Activated CD8-positive, alpha-beta T cell treated with anti-CD3 and anti-CD28 coated beads for 36 hours (primary cell): ENCODE measurements around the gene COL13A1. TPM values are rescaled to one million over a fixed set of nuclear protein-coding genes. Genes with fewer than 3 reads are reported as not detected.

Experiments
- ATAC-seq: fragments of 200-7000 bp; cut with Tn5 transposase; one replicate; pipeline ENCODE4 v1.10.0; 2021; ENCODE audit warnings: mild to moderate bottlenecking, moderate library complexity
- CTCF ChIA-PET: fragments of 350-600 bp; sonication (Branson Sonifier 250); formaldehyde crosslinking; loops from one replicate; lab custom pipeline; 2021; ENCODE audit warnings: antibody characterized with exemption; lab: Charles Lee
- POLR2A ChIA-PET: fragments of 350-600 bp; sonication (Branson Sonifier 250); formaldehyde crosslinking; loops from one replicate; lab custom pipeline; 2021; ENCODE audit warnings: antibody characterized with exemption; lab: Charles Lee
- DNase-seq: peaks from one replicate; pipeline ENCODE4 v3.0.0-alpha.2; 2020
- H3K27ac Mint-ChIP-seq: one replicate; pipeline ENCODE4 v1.8.0; 2021; ENCODE audit warnings: mild to moderate bottlenecking, mixed read lengths
- H3K27me3 Mint-ChIP-seq: one replicate; pipeline ENCODE4 v1.8.0; 2021; ENCODE audit warnings: mixed read lengths
- H3K36me3 Mint-ChIP-seq: one replicate; pipeline ENCODE4 v1.8.0; 2021; ENCODE audit warnings: low read depth, mixed read lengths
- H3K4me1 Mint-ChIP-seq: one replicate; pipeline ENCODE4 v1.8.0; 2021; ENCODE audit warnings: low read depth, mixed read lengths
- H3K4me3 Mint-ChIP-seq: one replicate; pipeline ENCODE4 v1.8.0; 2021; ENCODE audit warnings: mild to moderate bottlenecking, moderate library complexity, mixed read lengths
- H3K9me3 Mint-ChIP-seq: one replicate; pipeline ENCODE4 v1.8.0; 2021; ENCODE audit warnings: mixed read lengths
- intact Hi-C: fragments of 100-400 bp; cut with micrococcal nuclease; formaldehyde crosslinking; loops from one replicate; pipeline ENCODE4 v1.10.0; 2022
- total RNA-seq, 2 experiments: library from RNA; stranded (reverse); gene quantifications; one replicate each; pipeline ENCODE4 v1.2.3, GENCODE V29; 2021
- TF ChIP-seq, protein P1 (sequence below): fragments of 200-600 bp; IDR thresholded peaks from one replicate; pipeline ENCODE4 v1.8.0; 2022; ENCODE audit warnings: antibody characterized with exemption, mild to moderate bottlenecking

Gene COL13A1
- total RNA-seq, 2 experiments from 2014 or later: not detected

DNA sequence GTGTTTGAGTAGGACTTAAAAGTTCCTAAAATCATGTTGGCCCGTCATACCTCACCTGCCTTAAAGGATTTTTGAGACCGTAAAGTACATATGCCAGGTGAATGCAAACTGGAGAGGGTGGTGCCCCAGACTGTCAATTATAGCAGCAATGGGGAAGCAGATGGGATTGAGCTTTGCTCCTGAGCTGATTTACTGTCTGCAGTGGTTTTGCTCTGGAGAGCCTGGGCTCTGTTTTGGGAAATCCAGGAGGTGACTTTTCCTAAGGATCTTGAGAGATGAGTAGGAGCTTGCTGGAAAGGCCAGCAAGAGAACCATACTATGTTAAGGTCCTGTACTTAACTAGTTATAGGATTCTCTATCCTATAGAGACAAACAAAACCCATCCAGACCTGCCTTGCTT is 43.0 kb downstream of the COL13A1 start:
- DNase-seq (no peak), ATAC-seq (no peak)
- Mint-ChIP-seq H3K27ac (no peak overlapping the region), H3K4me3 (no peak overlapping the region), H3K9me3 (no peaks in the 10 kb centered on the region), H3K4me1 (peaks cover 12% of the 10 kb centered on the region), H3K27me3 (peaks cover 17% of the 10 kb centered on the region), H3K36me3 (no peaks in the 10 kb centered on the region)
- POLR2A ChIA-PET: no interaction called here
- TF ChIP-seq, protein P1, sequence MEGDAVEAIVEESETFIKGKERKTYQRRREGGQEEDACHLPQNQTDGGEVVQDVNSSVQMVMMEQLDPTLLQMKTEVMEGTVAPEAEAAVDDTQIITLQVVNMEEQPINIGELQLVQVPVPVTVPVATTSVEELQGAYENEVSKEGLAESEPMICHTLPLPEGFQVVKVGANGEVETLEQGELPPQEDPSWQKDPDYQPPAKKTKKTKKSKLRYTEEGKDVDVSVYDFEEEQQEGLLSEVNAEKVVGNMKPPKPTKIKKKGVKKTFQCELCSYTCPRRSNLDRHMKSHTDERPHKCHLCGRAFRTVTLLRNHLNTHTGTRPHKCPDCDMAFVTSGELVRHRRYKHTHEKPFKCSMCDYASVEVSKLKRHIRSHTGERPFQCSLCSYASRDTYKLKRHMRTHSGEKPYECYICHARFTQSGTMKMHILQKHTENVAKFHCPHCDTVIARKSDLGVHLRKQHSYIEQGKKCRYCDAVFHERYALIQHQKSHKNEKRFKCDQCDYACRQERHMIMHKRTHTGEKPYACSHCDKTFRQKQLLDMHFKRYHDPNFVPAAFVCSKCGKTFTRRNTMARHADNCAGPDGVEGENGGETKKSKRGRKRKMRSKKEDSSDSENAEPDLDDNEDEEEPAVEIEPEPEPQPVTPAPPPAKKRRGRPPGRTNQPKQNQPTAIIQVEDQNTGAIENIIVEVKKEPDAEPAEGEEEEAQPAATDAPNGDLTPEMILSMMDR: no peak
- CTCF ChIA-PET: no interaction called here
- intact Hi-C loops: no loop called here

DNA sequence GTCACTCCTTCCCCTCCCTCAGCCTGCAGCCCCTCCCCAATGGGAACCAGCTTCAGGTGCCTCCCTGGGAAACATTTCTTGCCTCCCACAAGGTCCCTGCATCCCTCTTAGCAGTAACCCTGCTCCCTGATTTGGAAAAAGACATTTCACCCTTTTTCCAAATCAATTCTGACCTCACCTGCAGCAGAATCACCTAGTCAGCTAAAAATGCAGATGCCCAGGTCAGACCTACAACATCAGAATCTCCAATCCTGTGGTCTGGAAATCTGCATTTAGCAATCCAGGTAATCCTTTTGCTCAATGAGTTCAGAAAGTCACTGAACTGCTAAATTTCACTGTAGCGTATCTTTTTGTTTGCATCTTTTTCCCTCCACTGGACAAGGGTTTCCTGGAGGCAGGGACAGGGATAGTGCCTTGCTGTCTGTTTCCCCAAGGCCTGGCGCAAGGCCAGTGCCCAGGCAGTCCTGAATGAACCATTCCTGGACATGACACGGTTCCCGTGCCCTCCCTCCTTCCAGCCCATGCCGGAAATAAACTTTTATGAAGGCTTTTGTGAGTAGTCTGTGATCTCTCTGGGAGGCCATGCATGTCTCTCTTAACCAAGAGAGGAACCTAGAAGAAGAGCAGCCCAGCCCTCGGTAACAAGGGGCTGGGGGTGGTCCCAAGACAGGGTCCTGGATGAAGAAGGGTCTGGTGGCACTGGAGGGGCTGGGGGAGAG is 44.0 kb downstream of the COL13A1 start:
- ATAC-seq: no peak
- Mint-ChIP-seq H3K27ac (no peak overlapping the region), H3K9me3 (no peaks in the 10 kb centered on the region), H3K27me3 (peaks cover 17% of the 10 kb centered on the region), H3K4me1 (peaks cover 12% of the 10 kb centered on the region), H3K36me3 (no peaks in the 10 kb centered on the region), H3K4me3 (no peak overlapping the region)
- no peak for DNase-seq
- POLR2A ChIA-PET: no interaction called here
- intact Hi-C loops: no loop called here
- TF ChIP-seq, protein P1: no peak
- CTCF ChIA-PET: no interaction called here

GRCh38 chr10:69846293-69846921 is 44.7 kb downstream of the COL13A1 start:
- CTCF ChIA-PET: no interaction called here
- H3K27me3 Mint-ChIP-seq: peaks cover 17% of the 10 kb centered on the region
- DNase-seq (no peak), ATAC-seq (no peak)
- no peaks in the 10 kb centered on the region for H3K9me3 Mint-ChIP-seq
- no peaks in the 10 kb centered on the region for H3K36me3 Mint-ChIP-seq
- H3K27ac Mint-ChIP-seq: no peak overlapping the region
- POLR2A ChIA-PET: no interaction called here
- intact Hi-C loops: no loop called here
- H3K4me1 Mint-ChIP-seq: peaks cover 12% of the 10 kb centered on the region
- TF ChIP-seq, protein P1: no peak
- no peak overlapping the region for H3K4me3 Mint-ChIP-seq

GRCh38 chr10:69847458-69847857 is 45.8 kb downstream of the COL13A1 start:
- intact Hi-C loops: no loop called here
- CTCF ChIA-PET: no interaction called here
- no peaks in the 10 kb centered on the region for H3K36me3 Mint-ChIP-seq
- H3K27ac Mint-ChIP-seq: no peak overlapping the region
- TF ChIP-seq, protein P1: no peak
- peaks cover 2% of the 10 kb centered on the region for H3K4me1 Mint-ChIP-seq
- POLR2A ChIA-PET: no interaction called here
- DNase-seq (no peak), ATAC-seq (no peak)
- H3K27me3 Mint-ChIP-seq: peaks cover 17% of the 10 kb centered on the region
- no peak overlapping the region for H3K4me3 Mint-ChIP-seq
- no peaks in the 10 kb centered on the region for H3K9me3 Mint-ChIP-seq

- no peak overlapping the region for H3K27ac Mint-ChIP-seq
- intact Hi-C loops: no loop called here
- TF ChIP-seq, protein P1: no peak
- ChIA-PET POLR2A (no interaction called here), CTCF (interaction anchor here (0.9 kb wide), 1 partner anchor 111 kb away, joined by 3 read pairs; no protein-coding TSS in a partner anchor)
- DNase-seq (no peak), ATAC-seq (no peak)
- H3K36me3 Mint-ChIP-seq: no peaks in the 10 kb centered on the region
- peaks cover 17% of the 10 kb centered on the region for H3K27me3 Mint-ChIP-seq
- H3K4me1 Mint-ChIP-seq: no peaks in the 10 kb centered on the region
- H3K4me3 Mint-ChIP-seq: no peak overlapping the region
- H3K9me3 Mint-ChIP-seq: no peaks in the 10 kb centered on the region
Measured at GRCh38 chr10:69847883-69848282, 46.2 kb downstream of the COL13A1 start.
